Transverse colon (tissue), 4 donors: ENCODE measurements around the gene TIMELESS. TPM values are rescaled to one million over a fixed set of nuclear protein-coding genes. Genes with fewer than 3 reads are reported as not detected.

Source experiments
- DNase-seq: peaks from one replicate; pipeline ENCODE4 v3.0.0-alpha.2; 2019
- H3K27ac ChIP-seq, 4 donors: fragments of 200-600 bp; sonication (generic); 2 replicates each; pipeline ENCODE4 v1.5.1; 2016 to 2018; ENCODE audit warnings: inconsistent platforms in 4 of 4
- H3K27me3 ChIP-seq: fragments of 200-600 bp; sonication (generic); 2 replicates; pipeline ENCODE4 v1.5.1; 2017; ENCODE audit warnings: inconsistent platforms
- H3K36me3 ChIP-seq, 4 donors: fragments of 200-600 bp; sonication (generic); 2 replicates each; pipeline ENCODE4 v1.5.1; 2017 to 2019; ENCODE audit warnings: inconsistent platforms in 4 of 4
- H3K4me1 ChIP-seq, 4 donors: fragments of 200-600 bp; sonication (generic); 2 replicates each; pipeline ENCODE4 v1.5.1; 2017 to 2020; ENCODE audit warnings: inconsistent platforms in 4 of 4
- H3K4me3 ChIP-seq, 4 donors: fragments of 200-600 bp; sonication (generic); 1 replicate in 1 of 4; 2 replicates in 3 of 4; pipeline versions ENCODE4 v1.5.1 to v1.6.1; 2017 to 2019; ENCODE audit warnings: inconsistent platforms in 4 of 4
- H3K9me3 ChIP-seq, 2 donors: fragments of 200-600 bp; sonication (generic); 2 replicates each; pipeline ENCODE4 v1.5.1; 2017 to 2019; ENCODE audit warnings: inconsistent platforms in 2 of 2
- EP300 ChIP-seq: sonication (generic); formaldehyde crosslinking; IDR thresholded peaks from one replicate; pipeline ENCODE4 v1.6.1; 2017; ENCODE audit warnings: antibody characterized with exemption, low read depth
- POLR2A ChIP-seq: fragments of 450-650 bp; IDR thresholded peaks from one replicate; pipeline ENCODE4 v1.6.1; 2016; ENCODE audit warnings: antibody characterized with exemption, mild to moderate bottlenecking, moderate library complexity
- POLR2AphosphoS5 ChIP-seq, 3 donors: sonication (generic); formaldehyde crosslinking; IDR thresholded peaks; one replicate each; pipeline ENCODE4 v1.6.1; 2016; ENCODE audit warnings: antibody characterized with exemption in 3 of 3
- WGBS, 2 donors: methylation state at CpG; one replicate each; pipeline ENCODE4 v1.1.5; 2018; ENCODE audit warnings: low coverage in 1 of 2; 5-methylcytosine and 5-hydroxymethylcytosine counted together
- in situ Hi-C, 4 donors: fragments of 200-750 bp; cut with MboI; loops; one replicate each; pipeline versions ENCODE4 v1.15.0 to v1.15.1; 2017; ENCODE audit warnings: low sequenced_read_pairs in 3 of 4, low pct_ligation_motif_present in 1 of 4, low pct_unique_long_range_greater_than_20kb in 1 of 4
- intact Hi-C: fragments of 100-400 bp; cut with DNase I; formaldehyde crosslinking; loops from one replicate; pipeline ENCODE4 v1.15.1; 2023; ENCODE audit warnings: low total_unique reads
- total RNA-seq, 4 donors: library from RNA; depleted of rRNA; stranded (reverse); fragments of >200 nt; gene quantifications; one replicate each; pipeline ENCODE4 v1.1.0, GENCODE V29; 2016
- TF ChIP-seq, protein P1 (sequence below), 5 experiments: fragments of 200-600 bp in 3 of 5; fragments of 450-650 bp in 2 of 5; sonication (generic) in 3 of 5; IDR thresholded peaks; 1 replicate in 2 of 5; 2 replicates in 3 of 5; pipeline ENCODE4 v1.5.1; 2016 to 2017; ENCODE audit warnings: antibody characterized with exemption in 5 of 5, inconsistent platforms in 3 of 5, mild to moderate bottlenecking in 2 of 5, moderate library complexity in 1 of 5

The TIMELESS gene
- total RNA-seq, 4 donors from 2014 or later: 0.75 to 7.8 (median 3.9) TPM

- peaks cover 12% of the 10 kb centered on the region for H3K27me3 ChIP-seq
- intact Hi-C loops (no loop called here), in situ Hi-C loops (no loop called here)
- H3K36me3 ChIP-seq: no peaks in the 10 kb centered on the region
- H3K9me3 ChIP-seq: no peaks in the 10 kb centered on the region
- H3K4me1 ChIP-seq: peaks cover 0 to 18% (median 16%) of the 10 kb centered on the region in 4 donors
- DNase-seq: no peak
- H3K27ac ChIP-seq: no peak overlapping the region
- TF ChIP-seq EP300 (no peak), POLR2AphosphoS5 (IDR thresholded peaks at IDR 0.05) (no peak), POLR2A (no peak)
- TF ChIP-seq, protein P1, sequence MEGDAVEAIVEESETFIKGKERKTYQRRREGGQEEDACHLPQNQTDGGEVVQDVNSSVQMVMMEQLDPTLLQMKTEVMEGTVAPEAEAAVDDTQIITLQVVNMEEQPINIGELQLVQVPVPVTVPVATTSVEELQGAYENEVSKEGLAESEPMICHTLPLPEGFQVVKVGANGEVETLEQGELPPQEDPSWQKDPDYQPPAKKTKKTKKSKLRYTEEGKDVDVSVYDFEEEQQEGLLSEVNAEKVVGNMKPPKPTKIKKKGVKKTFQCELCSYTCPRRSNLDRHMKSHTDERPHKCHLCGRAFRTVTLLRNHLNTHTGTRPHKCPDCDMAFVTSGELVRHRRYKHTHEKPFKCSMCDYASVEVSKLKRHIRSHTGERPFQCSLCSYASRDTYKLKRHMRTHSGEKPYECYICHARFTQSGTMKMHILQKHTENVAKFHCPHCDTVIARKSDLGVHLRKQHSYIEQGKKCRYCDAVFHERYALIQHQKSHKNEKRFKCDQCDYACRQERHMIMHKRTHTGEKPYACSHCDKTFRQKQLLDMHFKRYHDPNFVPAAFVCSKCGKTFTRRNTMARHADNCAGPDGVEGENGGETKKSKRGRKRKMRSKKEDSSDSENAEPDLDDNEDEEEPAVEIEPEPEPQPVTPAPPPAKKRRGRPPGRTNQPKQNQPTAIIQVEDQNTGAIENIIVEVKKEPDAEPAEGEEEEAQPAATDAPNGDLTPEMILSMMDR (IDR thresholded peaks at IDR 0.05): no peak
- WGBS, 2 donors: 71 to 80% methylated on average over 1 of the region's 1 CpG
- no peak overlapping the region for H3K4me3 ChIP-seq
Measured at GRCh38 chr12:56484566-56484965, 35.3 kb upstream of the TIMELESS start.

- no peak for DNase-seq
- Histone ChIP-seq H3K4me3 (no peak overlapping the region), H3K27me3 (no peaks in the 10 kb centered on the region), H3K27ac (no peak overlapping the region), H3K4me1 (no peaks in the 10 kb centered on the region), H3K36me3 (no peaks in the 10 kb centered on the region), H3K9me3 (no peaks in the 10 kb centered on the region)
- in situ Hi-C loops (no loop called here), intact Hi-C loops (no loop called here)
- WGBS, 2 donors: 92 to 93% methylated on average over 4 to 7 of the region's 7 CpGs
- TF ChIP-seq EP300 (no peak), POLR2AphosphoS5 (IDR thresholded peaks at IDR 0.05) (no peak), POLR2A (no peak)
- TF ChIP-seq, protein P1 (IDR thresholded peaks at IDR 0.05): no peak
Measured at GRCh38 chr12:56479625-56480024, 30.4 kb upstream of the TIMELESS start.

DNA sequence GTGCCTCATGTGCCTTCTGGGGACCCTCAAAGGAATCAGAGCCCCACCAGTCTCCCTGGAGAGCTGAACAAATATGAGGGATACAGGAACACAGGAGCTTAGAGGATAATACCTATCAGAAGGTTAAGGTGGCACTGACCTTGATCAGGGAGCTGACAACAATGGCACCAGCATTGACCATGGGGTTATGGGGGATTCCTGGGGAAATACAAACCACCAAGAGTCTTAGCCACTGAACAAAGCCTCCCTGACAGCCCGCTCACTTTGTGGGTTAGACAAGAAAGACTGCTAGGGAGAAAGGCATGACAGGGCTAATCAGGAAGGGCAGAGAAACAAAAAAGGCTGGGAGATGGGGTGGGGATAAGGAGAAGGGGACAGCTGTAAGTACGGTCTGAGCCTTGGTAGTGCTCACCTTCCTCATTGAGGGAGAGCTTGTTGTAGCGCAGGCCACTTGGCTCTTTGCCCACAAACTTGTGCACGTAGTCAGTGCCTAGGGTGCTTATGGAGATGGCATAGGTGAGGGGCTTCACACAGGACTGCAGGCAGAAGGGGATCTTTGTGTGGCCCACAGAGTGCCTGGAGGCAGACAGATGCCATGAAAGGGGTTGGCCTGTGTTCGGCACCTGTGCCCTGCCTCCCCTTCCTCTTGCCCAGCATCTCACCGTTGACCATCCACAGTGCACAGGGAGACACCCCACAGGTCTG is 28.4 kb upstream of the TIMELESS start:
- no peaks in the 10 kb centered on the region for H3K36me3 ChIP-seq
- TF ChIP-seq POLR2AphosphoS5 (IDR thresholded peaks at IDR 0.05): no peak
- TF ChIP-seq POLR2A: no peak
- no peak for TF ChIP-seq EP300
- TF ChIP-seq, protein P1 (IDR thresholded peaks at IDR 0.05): no peak
- no peaks in the 10 kb centered on the region for H3K27me3 ChIP-seq
- in situ Hi-C loops: no loop called here
- intact Hi-C loops: no loop called here
- H3K4me1 ChIP-seq: no peaks in the 10 kb centered on the region
- DNase-seq: no peak
- no peaks in the 10 kb centered on the region for H3K9me3 ChIP-seq
- no peak overlapping the region for H3K4me3 ChIP-seq
- 86 to 90% methylated on average over 4 to 6 of the region's 6 CpGs for WGBS, 2 donors
- H3K27ac ChIP-seq: no peak overlapping the region

DNA sequence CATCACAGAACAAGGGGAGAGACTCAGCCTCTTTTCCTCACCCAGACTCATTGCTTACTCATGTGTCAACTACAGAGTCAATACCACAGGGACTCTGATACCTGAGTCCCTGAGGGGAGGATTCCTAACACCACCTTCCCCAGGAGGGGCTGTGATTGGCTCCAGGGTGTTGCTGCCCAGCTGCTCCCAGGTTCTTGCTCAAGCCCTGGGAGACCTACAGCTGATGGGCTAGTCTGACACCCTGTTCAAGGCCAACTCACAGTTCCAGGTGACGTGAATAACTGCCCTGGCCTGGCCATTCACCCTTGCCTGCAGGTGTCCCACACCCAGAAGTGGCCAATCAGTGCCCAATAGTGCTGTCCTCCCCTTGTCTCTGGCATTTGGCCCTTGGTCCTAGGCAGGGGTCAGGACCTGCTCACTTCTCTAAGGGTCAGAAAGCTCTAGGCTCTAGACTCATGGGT is 27.8 kb upstream of the TIMELESS start:
- DNase-seq: no peak
- H3K27me3 ChIP-seq: no peaks in the 10 kb centered on the region
- in situ Hi-C loops: no loop called here

More for the DNA sequence above, 27.8 kb upstream of the TIMELESS start:
- Histone ChIP-seq H3K9me3 (no peaks in the 10 kb centered on the region), H3K36me3 (no peaks in the 10 kb centered on the region), H3K4me3 (no peak overlapping the region), H3K4me1 (no peaks in the 10 kb centered on the region), H3K27ac (no peak overlapping the region)
- intact Hi-C loops: no loop called here
- WGBS, 2 donors: no CpG with 5 or more reads among the region's 1 CpG
- TF ChIP-seq POLR2A: no peak
- TF ChIP-seq, protein P1 (IDR thresholded peaks at IDR 0.05): no peak
- TF ChIP-seq EP300: no peak
- no peak for TF ChIP-seq POLR2AphosphoS5 (IDR thresholded peaks at IDR 0.05)
